Measurements from ENCODE around the gene HTR5A.

GRCh38 chr7:155048006-155048405, 22.1 kb upstream of the HTR5A start:
- TF ChIP-seq YY1 (tag by site-specific recombination; IDR thresholded peaks at IDR 0.05) (no peak), CTCF (tag by site-specific recombination; IDR thresholded peaks at IDR 0.05) (no peak), ZNF280C (tag by site-specific recombination; IDR thresholded peaks at IDR 0.05) (no peak), ZNF24 (tag by site-specific recombination; IDR thresholded peaks at IDR 0.05) (no peak), HIC1 (tag by site-specific recombination; IDR thresholded peaks at IDR 0.05) (no peak), SP2 (tag by site-specific recombination; IDR thresholded peaks at IDR 0.05) (no peak), KLF10 (tag by site-specific recombination; IDR thresholded peaks at IDR 0.05) (no peak), PATZ1 (tag by site-specific recombination; IDR thresholded peaks at IDR 0.05) (no peak), ZNF704 (tag by site-specific recombination; IDR thresholded peaks at IDR 0.05) (no peak), ZBTB21 (tag by site-specific recombination; IDR thresholded peaks at IDR 0.05) (no peak), ZNF530 (tag by site-specific recombination; IDR thresholded peaks at IDR 0.05; ENCODE audit: low read depth) (no peak)

Data from HEK293 (cell line).